CD4-positive, alpha-beta T cell treated with Interleukin-10 for 1 hour (primary cell): ENCODE measurements around the gene B9D1.

ENCODE experiments used
- DNase-seq: peaks from one replicate; pipeline ENCODE4 v3.0.0-alpha.2; 2020

Gene B9D1

GRCh38 chr17:19316761-19317358 lies 45.7 kb downstream of the B9D1 start:
- no peak for DNase-seq

- no peak for DNase-seq
Observed at GRCh38 chr17:19315104-19315503, 47.4 kb downstream of the B9D1 start.

DNA sequence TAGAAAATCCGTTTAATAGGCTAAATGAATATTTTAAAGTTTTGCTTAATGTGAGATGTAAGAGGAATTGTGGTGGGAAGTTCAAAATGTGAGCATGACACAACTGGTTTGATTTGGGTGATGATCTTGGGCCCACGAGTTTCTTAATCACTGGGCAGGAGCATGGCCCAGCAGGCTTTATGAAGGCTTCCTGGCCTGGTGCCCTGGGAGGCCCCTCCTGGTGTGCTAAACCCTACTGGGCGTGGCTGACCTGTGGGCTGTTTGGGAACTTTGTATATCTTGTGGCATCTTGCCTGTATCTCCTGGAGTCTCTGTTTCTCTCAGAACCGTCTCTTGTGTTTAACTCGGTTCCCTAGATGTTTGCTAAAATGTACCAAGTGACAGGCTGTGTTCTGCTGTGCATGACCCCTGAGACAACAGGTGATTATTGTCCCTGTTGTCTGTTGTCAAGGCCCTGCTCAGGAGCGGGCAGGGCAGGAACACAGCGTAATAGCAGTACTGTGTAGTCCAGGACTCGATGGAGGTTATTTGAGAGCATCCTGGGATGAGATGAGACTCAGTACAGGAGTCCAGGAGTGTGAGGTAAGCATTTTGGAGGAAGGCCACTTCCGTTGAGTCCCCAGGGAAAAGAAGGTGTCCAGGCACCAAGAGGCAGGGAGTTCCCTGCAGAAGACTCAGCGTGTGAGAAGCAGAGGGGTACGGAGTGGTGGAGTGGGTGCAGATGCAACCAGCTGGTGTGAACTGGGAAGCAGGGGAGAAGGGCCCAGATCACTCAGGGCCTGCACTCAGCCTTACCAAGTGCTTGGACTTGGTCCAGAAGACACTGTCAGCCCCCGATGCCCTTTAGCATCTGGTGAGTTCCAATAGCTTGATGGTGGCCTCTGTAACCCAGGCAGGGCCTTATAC lies 48.5 kb downstream of the B9D1 start:
- no peak for DNase-seq

- no peak for DNase-seq
Observed at GRCh38 chr17:19313066-19313745, 49.3 kb downstream of the B9D1 start.

DNA sequence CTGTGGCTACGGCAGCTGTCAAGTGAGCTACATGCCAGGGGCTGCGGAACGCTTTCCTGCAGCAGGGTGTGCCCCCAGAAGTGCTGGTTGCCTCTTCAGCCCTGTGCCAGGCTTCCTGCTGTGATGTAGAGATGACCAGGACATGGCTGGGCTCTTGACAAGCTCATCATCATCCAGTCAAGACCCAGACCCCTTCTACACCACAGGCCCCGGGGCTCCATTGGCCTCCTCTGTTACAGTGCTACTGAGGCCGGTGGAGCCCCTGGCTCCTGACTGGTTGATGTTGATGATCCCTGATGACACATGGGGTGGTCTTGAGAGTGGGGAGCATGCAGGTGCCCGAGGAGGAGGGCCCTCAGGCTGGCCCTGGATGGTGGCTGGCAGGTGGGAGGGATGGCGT lies 50.1 kb downstream of the B9D1 start:
- DNase-seq = no peak

DNA sequence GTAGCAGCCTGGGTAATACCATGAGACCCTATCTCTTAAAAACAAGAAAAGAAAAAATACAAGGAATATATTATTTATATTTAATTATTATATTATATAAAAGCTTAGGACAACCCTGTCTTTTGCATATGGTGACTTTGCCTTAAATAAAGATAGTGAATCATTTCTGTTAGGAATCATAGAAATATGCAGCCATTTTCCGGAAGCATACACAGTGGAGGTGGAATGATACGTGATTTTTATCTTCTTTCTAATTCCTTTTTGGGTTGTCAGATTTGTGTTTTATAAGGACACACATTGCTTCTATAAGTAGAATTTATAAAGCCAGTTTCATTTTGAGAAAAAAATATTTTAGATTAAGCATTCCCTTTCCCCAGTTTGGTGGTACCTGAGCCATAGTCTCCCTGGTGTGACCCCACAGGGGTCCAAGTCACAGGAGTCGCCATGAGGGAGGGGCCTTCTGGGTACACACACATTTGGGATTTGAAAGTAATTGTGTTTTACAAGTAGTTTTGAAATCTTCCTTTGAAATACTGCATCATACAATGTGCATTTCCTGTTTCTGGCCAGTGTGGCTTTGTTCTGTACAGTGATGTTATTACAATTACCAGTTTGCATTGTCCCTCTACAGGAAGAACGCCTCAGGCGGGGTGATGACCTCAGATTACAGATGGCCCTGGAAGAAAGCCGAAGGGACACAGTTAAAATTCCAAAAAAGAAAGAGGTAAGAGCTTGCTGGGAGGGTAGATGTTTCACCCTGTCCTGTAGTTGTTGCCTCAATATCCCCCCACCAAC lies 50.9 kb downstream of the B9D1 start:
- DNase-seq = no peak

GRCh38 chr17:19311016-19311415 lies 51.5 kb downstream of the B9D1 start:
- DNase-seq = no peak

DNA sequence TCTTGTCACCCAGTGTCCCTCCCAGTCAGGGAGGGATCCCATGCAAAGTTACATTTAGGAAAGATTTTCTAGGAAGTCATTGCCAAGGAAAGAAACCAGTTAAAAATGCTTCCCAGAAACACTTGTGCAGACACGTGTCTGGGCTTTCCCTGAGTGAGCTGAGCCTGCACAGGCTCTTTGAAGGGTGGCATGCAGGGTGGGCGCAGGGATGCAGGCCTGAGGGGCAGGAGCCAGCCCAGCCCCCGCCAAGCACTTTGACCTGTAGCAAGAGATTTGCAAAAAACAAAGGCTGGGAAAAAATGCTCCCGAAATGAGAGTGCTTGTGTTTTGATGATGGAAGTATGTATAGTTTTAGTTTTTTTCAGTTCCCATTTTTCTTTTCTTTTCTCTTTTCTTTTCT lies 52.4 kb downstream of the B9D1 start:
- DNase-seq = no peak

DNA sequence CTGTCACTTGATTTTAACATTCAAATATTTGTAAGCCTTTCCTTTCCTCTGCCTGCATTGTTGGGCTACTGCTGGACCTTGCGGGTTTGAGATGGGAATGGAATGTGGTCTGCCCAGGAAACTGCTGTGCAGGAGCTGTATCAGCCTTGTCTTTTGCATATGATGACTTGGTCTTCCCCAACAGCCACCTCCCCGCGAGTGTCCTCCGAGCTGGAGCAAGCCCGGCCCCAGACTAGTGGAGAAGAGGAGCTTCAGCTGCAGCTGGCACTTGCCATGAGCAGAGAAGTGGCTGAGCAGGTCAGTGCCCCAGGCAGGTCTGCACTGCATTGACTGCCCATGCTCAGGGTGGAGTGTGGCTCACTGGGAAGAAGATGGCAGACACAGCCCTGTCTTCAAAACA lies 52.8 kb downstream of the B9D1 start:
- DNase-seq = no peak

DNA sequence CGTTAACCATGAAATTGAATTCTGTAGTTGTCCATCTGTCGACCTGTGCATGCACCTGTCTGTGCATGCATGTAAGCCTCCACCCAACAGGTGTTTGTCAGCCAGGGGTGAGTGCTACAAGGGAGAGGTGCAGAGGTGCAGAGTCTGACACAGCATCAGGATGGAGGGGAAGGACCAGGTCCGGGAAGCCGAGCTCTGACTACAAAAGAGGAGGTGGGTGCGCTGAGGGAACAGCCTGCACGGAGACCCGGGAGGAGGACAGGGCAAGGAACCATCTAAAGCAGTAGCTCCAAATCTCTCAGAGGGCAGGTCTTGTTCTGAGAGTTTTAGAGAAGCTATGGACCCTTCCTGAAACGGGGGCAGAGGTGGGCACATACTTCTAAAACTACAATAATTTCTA lies 54.1 kb downstream of the B9D1 start:
- no peak for DNase-seq

DNA sequence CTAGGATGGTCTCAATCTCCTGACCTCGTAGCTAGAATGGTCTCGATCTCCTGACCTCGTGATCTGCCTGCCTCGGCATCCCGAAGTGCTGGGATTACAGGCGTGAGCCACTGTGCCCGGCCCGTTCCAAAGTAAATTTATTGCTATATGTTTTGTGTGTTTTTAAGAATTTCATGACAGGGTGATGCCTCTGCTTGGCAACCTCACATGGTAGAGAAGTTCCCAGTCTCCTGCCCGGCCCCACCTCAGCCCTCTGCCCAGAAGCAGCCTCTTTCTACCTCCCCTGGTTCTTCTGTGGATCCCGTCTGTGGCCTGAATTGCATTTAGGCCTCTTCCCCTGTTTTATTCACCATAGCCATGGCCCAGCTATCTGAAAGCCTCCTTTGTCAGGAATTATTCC lies 55.0 kb downstream of the B9D1 start:
- no peak for DNase-seq

GRCh38 chr17:19306160-19307111 lies 56.1 kb downstream of the B9D1 start:
- DNase-seq = peak; percentile 71

DNA sequence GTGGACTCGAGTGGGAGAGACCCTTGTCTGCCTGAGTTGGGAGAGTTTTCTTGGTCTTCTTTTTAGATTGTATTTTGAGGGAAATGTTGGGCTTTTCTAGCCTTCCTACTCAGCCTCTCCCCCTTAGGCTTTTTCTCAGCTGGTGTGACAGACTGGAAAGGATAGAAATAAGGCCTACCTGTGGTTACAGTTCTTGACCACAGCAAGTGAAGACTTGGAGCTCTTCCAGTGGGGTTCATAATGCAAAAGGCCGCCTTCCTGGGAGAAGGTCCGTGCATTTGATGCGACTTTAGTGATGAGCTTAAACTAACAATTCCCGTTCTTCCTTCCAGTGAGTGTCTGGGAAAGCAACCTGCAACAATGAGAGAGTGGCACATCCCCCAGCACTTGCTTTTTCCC lies 56.8 kb downstream of the B9D1 start:
- DNase-seq = no peak

- no peak for DNase-seq
Observed at GRCh38 chr17:19305256-19305655, 57.3 kb downstream of the B9D1 start.

- no peak for DNase-seq
Observed at GRCh38 chr17:19304751-19305150, 57.8 kb downstream of the B9D1 start.

- DNase-seq = no peak
Observed at GRCh38 chr17:19304209-19304608, 58.3 kb downstream of the B9D1 start.

GRCh38 chr17:19303367-19303776 lies 59.2 kb downstream of the B9D1 start:
- DNase-seq = no peak

DNA sequence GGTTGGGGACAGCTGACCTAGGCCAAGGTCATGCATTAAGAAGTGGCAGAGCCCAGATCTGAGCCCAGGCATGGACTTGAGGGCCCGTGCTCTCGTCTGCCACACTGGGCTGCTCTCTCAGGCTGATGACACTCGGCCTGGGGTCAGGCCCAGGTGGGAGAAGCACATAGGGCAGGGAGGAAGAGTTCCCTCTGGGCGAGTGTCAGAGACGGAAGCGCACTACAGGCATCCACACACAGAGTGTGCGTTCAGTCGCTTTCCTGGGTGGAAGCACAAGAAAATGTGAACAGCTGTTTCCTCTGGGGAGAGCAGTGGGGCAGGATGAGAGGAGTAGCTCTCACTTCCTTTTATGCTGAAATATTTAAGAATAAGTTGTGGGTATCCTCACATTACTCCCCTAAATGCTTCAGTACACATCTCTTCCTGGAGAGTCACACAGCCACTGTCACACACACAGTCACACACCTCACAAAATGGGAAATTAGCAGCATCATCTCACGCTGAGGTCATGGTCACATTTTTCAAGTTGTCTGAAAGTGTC lies 59.7 kb downstream of the B9D1 start:
- no peak for DNase-seq

GRCh38 chr17:19301973-19302372 lies 60.5 kb downstream of the B9D1 start:
- DNase-seq = no peak

GRCh38 chr17:19301274-19301951 lies 61.1 kb downstream of the B9D1 start:
- no peak for DNase-seq

GRCh38 chr17:19299866-19300265 lies 62.7 kb downstream of the B9D1 start:
- no peak for DNase-seq
